Ovary (tissue), 9 donors: ENCODE results near the gene SYPL1. TPM values are rescaled to one million over a fixed set of nuclear protein-coding genes. Genes with fewer than 3 reads are reported as not detected.

Source experiments
- DNase-seq, 5 donors: peaks; one replicate each; pipeline ENCODE4 v3.0.0-alpha.2; 2019 to 2020
- H3K27ac ChIP-seq, 2 donors: fragments of 200-600 bp; one replicate each; pipeline versions ENCODE4 v1.5.1 to v1.8.0; 2019 to 2022
- H3K27me3 ChIP-seq: fragments of 200-600 bp; one replicate; pipeline ENCODE4 v1.8.0; 2022
- H3K36me3 ChIP-seq: fragments of 200-600 bp; sonication (generic); one replicate; pipeline ENCODE4 v1.5.1; 2019
- H3K4me1 ChIP-seq: one replicate; pipeline ENCODE4 v1.8.1; 2013; ENCODE audit warnings: mild to moderate bottlenecking, moderate library complexity; ENCODE audit not compliant: insufficient read depth
- H3K4me3 ChIP-seq: fragments of 200-600 bp; sonication (generic); one replicate; pipeline ENCODE4 v1.5.1; 2017
- H3K9me3 ChIP-seq, 2 donors: fragments of 200-600 bp in 1 of 2; sonication (generic) in 1 of 2; one replicate each; pipeline versions ENCODE4 v1.5.1 to v1.8.1; 2013 to 2019; ENCODE audit warnings: mild to moderate bottlenecking in 1 of 2, moderate library complexity in 1 of 2
- CTCF ChIP-seq, 3 donors: fragments of 450-650 bp in 2 of 3; fragments of 200-600 bp in 1 of 3; IDR thresholded peaks; one replicate each; pipeline versions ENCODE4 v1.5.1 to v1.8.0; 2016 to 2022; ENCODE audit warnings: antibody characterized with exemption in 3 of 3, mild to moderate bottlenecking in 1 of 3
- EP300 ChIP-seq: sonication (generic); formaldehyde crosslinking; IDR thresholded peaks from one replicate; pipeline ENCODE4 v1.6.1; 2017; ENCODE audit warnings: antibody characterized with exemption
- POLR2A ChIP-seq: fragments of 450-650 bp; IDR thresholded peaks from one replicate; pipeline ENCODE4 v1.6.1; 2017; ENCODE audit warnings: antibody characterized with exemption, mild to moderate bottlenecking, moderate library complexity
- WGBS, 3 donors: extraction: QIAGEN DNeasy Blood & Tissue Kit in 1 of 3; methylation state at CpG; one replicate each; pipeline versions ENCODE4 v1.1.5 to v1.1.7; 2013 to 2017; 5-methylcytosine and 5-hydroxymethylcytosine counted together
- intact Hi-C, 4 donors: fragments of 100-400 bp; cut with DNase I; formaldehyde crosslinking; loops; one replicate each; pipeline versions ENCODE4 v1.11.0 to v1.15.1; 2022 to 2023
- polyA plus RNA-seq, 2 donors: library from polyadenylated mRNA; stranded (reverse); fragments of 200-250 nt in 1 of 2; fragments of 350-450 nt in 1 of 2; fragmentation: Illumina TruSeq in 1 of 2; extraction: RNeasy Lipid Tissue Mini Kit (QIAGEN cat#74804) in 1 of 2; gene quantifications; one replicate each; pipeline ENCODE4 v1.2.3, GENCODE V29; 2013 to 2014
- total RNA-seq, 7 donors: library from RNA; depleted of rRNA in 2 of 7; stranded (reverse); fragments of >200 nt in 2 of 7; fragmentation: NEBNext Ultra II Directional in 3 of 7; extraction: Animal tissue kit (Norgen Biotek cat#: 25700) in 3 of 7; gene quantifications; one replicate each; pipeline versions ENCODE4 v1.1.0 to v1.2.4, GENCODE V29; 2016 to 2023
- donor health status: DM: no; HTN: no; CAD: no; lungs with moderate emphysema.
- donor health status: DM: no; HTN: no; CAD: no.
- donor health status: Bipolar disorder and iron deficiency.
- donor health status: DM: yes; HTN: yes; CAD: no.
- donor health status: DM: no; HTN: no; CAD: no.
- donor health status: DM: yes; HTN: yes; CAD: no.

Gene SYPL1
- total and polyA plus RNA-seq, 9 donors: 71.5 to 127 (median 83.5) TPM

- H3K36me3 ChIP-seq: no peaks in the 10 kb centered on the region
- no peak overlapping the region for H3K4me3 ChIP-seq
- H3K27me3 ChIP-seq: no peaks in the 10 kb centered on the region
- 88 to 97% (median 95%) methylated on average over 4 of the region's 4 CpGs for WGBS, 3 donors
- DNase-seq: no peak
- H3K4me1 ChIP-seq: no peaks in the 10 kb centered on the region
- no peak for TF ChIP-seq EP300
- TF ChIP-seq CTCF (IDR thresholded peaks at IDR 0.05): no peak
- no peak for TF ChIP-seq POLR2A
- H3K9me3 ChIP-seq: no peaks in the 10 kb centered on the region
- intact Hi-C loops: no loop called here
- no peak overlapping the region for H3K27ac ChIP-seq
Observed at GRCh38 chr7:106086062-106086461, 26.1 kb downstream of the SYPL1 start.

GRCh38 chr7:106085015-106085414 lies 27.1 kb downstream of the SYPL1 start:
- Histone ChIP-seq H3K36me3 (no peaks in the 10 kb centered on the region), H3K27ac (no peak overlapping the region), H3K4me1 (peaks cover 2% of the 10 kb centered on the region), H3K4me3 (no peak overlapping the region), H3K9me3 (no peaks in the 10 kb centered on the region), H3K27me3 (no peaks in the 10 kb centered on the region)
- no peak for TF ChIP-seq POLR2A
- no peak for TF ChIP-seq EP300
- TF ChIP-seq CTCF (IDR thresholded peaks at IDR 0.05): no peak
- no peak for DNase-seq
- intact Hi-C loops: no loop called here

GRCh38 chr7:106083717-106084116 lies 28.4 kb downstream of the SYPL1 start:
- Histone ChIP-seq H3K27ac (no peak overlapping the region), H3K4me1 (peaks cover 2% of the 10 kb centered on the region), H3K9me3 (no peaks in the 10 kb centered on the region), H3K27me3 (no peaks in the 10 kb centered on the region), H3K4me3 (no peak overlapping the region), H3K36me3 (no peaks in the 10 kb centered on the region)
- no peak for DNase-seq
- WGBS, 3 donors: 70 to 79% (median 72%) methylated on average over 3 of the region's 3 CpGs
- TF ChIP-seq POLR2A: no peak
- TF ChIP-seq CTCF (IDR thresholded peaks at IDR 0.05): no peak
- TF ChIP-seq EP300: no peak
- intact Hi-C loops: no loop called here

- H3K9me3 ChIP-seq: no peaks in the 10 kb centered on the region
- no peak overlapping the region for H3K27ac ChIP-seq
- WGBS, 3 donors: 58 to 64% (median 61%) methylated on average over 18 of the region's 18 CpGs
- H3K36me3 ChIP-seq: no peaks in the 10 kb centered on the region
- H3K4me1 ChIP-seq: peaks cover 2% of the 10 kb centered on the region
- no peak for DNase-seq
- intact Hi-C loops: no loop called here
- no peak for TF ChIP-seq EP300
- TF ChIP-seq POLR2A: no peak
- TF ChIP-seq CTCF (IDR thresholded peaks at IDR 0.05): no peak
- no peaks in the 10 kb centered on the region for H3K27me3 ChIP-seq
- H3K4me3 ChIP-seq: no peak overlapping the region
Observed at GRCh38 chr7:106082087-106082854, 29.8 kb downstream of the SYPL1 start.
